ENCODE measurements around the gene BUB3. TPM values are rescaled to one million over a fixed set of nuclear protein-coding genes. Genes with fewer than 3 reads are reported as not detected.

BUB3 gene
- total and polyA plus RNA-seq, 2 of the 13 experiments (the other 11 are each of a cell fraction or from before 2014, with no cell fraction given): 174 to 188 TPM

DNA sequence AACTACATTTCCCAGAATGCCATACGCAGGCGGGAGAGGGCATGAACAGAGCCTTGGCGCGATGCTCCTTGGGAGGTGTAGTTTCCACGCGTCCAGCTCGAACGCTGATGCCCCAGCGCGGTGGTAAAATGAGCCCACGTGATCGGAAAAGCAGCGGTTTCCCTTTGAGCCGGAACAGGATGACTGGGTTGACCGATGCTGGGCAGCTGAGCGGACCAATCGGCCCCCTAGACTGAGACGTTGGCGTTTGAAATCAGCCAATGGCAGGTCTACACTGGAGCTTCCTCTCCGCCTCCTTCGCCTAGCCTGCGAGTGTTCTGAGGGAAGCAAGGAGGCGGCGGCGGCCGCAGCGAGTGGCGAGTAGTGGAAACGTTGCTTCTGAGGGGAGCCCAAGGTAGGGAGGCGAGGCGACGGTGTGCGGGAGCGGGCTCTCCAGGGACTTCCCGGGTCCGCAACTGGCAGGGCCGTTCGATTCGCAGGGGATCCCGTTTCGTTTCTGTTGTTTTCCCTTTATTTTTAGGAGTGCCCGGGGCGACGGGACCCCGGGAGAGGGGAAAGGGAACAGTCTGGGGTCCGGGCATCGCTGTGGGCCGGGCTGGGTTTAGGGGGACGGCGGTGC is at the start of gene BUB3 (continued):
- TF ChIP-seq ZNF883 (CRISPR knock-in tag; IDR thresholded peaks at IDR 0.05; ENCODE audit: not compliant biosample characterization) (no peak), ZNF841 (CRISPR knock-in tag; IDR thresholded peaks at IDR 0.05; ENCODE audit: borderline replicate concordance) (no peak), THYN1 (CRISPR knock-in tag; IDR thresholded peaks at IDR 0.05; ENCODE audit: borderline replicate concordance, low read depth) (no peak), ZNF282 (IDR thresholded peaks at IDR 0.05; ENCODE audit: partially characterized antibody) (no peak), HMG20A (CRISPR knock-in tag; IDR thresholded peaks at IDR 0.05; ENCODE audit: borderline replicate concordance) (no peak), FOXM1 (CRISPR knock-in tag; IDR thresholded peaks at IDR 0.05) (no peak), ZNF569 (CRISPR knock-in tag; IDR thresholded peaks at IDR 0.05; ENCODE audit: borderline replicate concordance) (no peak), SIX4 (CRISPR knock-in tag; IDR thresholded peaks at IDR 0.05) (0 out of 2 replicates have a peak, but pooled peaks have one; percentile 67), ZBTB38 (CRISPR knock-in tag; IDR thresholded peaks at IDR 0.05) (peak; percentile 65; the same call in 1 of the 2 replicates), MEIS2 (CRISPR knock-in tag; IDR thresholded peaks at IDR 0.05) (peak; percentile 4; the same call in 1 of the 2 replicates), GATAD1 (CRISPR knock-in tag; IDR thresholded peaks at IDR 0.05) (peak; percentile 81), RBM39 (IDR thresholded peaks at IDR 0.05; ENCODE audit: low read depth, low read length, poor library complexity, severe bottlenecking) (peak; percentile 41), ZNF280D (CRISPR knock-in tag; IDR thresholded peaks at IDR 0.05) (no peak), RCOR2 (CRISPR knock-in tag; IDR thresholded peaks at IDR 0.05) (no peak), JARID2 (CRISPR knock-in tag; IDR thresholded peaks at IDR 0.05; ENCODE audit: insufficient replicate concordance) (no peak), DNMT1 (CRISPR knock-in tag; IDR thresholded peaks at IDR 0.05) (no peak; the same call in 1 of the 2 replicates), TBX2 (CRISPR knock-in tag; IDR thresholded peaks at IDR 0.05; ENCODE audit: borderline replicate concordance) (peak; percentile 71; the same call in 1 of the 2 replicates), ZNF234 (CRISPR knock-in tag; conservative IDR thresholded peaks at IDR 0.05) (no peak), MZF1 (CRISPR knock-in tag; IDR thresholded peaks at IDR 0.05; ENCODE audit: borderline replicate concordance) (no peak), ZBTB7A (CRISPR knock-in tag; IDR thresholded peaks at IDR 0.05) (no peak), FOXJ3 (CRISPR knock-in tag; IDR thresholded peaks at IDR 0.05; ENCODE audit: borderline replicate concordance) (no peak), NFE2L2 (IDR thresholded peaks at IDR 0.05; ENCODE audit: low read length) (no peak), BCL6 (CRISPR knock-in tag; IDR thresholded peaks at IDR 0.05) (peak; percentile 64), RFXAP (CRISPR knock-in tag; IDR thresholded peaks at IDR 0.05; ENCODE audit: borderline replicate concordance) (0 out of 2 replicates have a peak, but pooled peaks have one; percentile 44), ZNF737 (CRISPR knock-in tag; IDR thresholded peaks at IDR 0.05; ENCODE audit: borderline replicate concordance) (no peak)
- TF ChIP-seq, protein P1, sequence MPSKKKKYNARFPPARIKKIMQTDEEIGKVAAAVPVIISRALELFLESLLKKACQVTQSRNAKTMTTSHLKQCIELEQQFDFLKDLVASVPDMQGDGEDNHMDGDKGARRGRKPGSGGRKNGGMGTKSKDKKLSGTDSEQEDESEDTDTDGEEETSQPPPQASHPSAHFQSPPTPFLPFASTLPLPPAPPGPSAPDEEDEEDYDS (CRISPR knock-in tag; IDR thresholded peaks at IDR 0.05): peak; percentile 90
- TF ChIP-seq, protein P2, sequence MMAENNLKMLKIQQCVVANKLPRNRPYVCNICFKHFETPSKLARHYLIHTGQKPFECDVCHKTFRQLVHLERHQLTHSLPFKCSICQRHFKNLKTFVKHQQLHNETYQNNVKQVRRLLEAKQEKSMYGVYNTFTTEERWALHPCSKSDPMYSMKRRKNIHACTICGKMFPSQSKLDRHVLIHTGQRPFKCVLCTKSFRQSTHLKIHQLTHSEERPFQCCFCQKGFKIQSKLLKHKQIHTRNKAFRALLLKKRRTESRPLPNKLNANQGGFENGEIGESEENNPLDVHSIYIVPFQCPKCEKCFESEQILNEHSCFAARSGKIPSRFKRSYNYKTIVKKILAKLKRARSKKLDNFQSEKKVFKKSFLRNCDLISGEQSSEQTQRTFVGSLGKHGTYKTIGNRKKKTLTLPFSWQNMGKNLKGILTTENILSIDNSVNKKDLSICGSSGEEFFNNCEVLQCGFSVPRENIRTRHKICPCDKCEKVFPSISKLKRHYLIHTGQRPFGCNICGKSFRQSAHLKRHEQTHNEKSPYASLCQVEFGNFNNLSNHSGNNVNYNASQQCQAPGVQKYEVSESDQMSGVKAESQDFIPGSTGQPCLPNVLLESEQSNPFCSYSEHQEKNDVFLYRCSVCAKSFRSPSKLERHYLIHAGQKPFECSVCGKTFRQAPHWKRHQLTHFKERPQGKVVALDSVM (CRISPR knock-in tag; IDR thresholded peaks at IDR 0.05): 0 out of 2 replicates have a peak, but pooled peaks have one; percentile 11

Data from HepG2 (cell line).